ENCODE measurements around the gene ALDH1L1. TPM values are rescaled to one million over a fixed set of nuclear protein-coding genes. Genes with fewer than 3 reads are reported as not detected.

The ALDH1L1 gene
- total and polyA plus RNA-seq, 2 of the 4 experiments (the other 2 are of a cell fraction) = not detected

DNA sequence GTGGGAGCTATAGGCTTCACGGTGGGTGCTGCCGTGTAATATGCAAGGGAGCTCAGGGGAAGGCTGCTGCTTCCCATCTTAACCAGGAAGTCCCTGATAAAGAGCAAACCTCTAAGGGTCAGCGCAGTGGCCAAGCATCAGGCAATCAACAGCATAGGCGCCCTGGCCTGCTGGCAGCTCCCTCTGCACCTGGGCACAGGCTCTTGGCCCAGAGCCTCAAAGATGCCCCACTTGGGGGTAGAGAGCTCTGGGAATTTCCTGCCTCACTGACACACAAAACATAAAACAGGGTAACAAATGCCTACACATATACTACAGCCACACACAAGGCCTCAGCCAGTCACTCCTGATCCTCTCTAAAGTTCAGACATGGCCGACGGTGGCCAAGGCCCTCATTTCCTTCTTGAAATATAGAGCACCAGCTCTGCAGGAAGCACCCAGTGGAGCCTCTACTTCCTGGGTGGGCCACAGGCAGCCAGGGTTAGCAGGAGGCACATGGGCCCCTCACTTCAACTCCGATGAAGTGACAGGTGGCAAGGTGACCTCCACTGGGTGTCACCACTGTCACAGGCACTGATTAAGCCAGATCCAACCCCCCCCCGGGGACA lies 116.9 kb downstream of the ALDH1L1 start:
- no peak overlapping the region for H3K4me2 ChIP-seq (ENCODE audit: low read depth, low read length)
- no peak overlapping the region for H4K8ac ChIP-seq (ENCODE audit: low read depth in 2 of 2, low read length in 2 of 2)
- intact Hi-C loops (cut with micrococcal nuclease) (no loop called here), dilution Hi-C loops (cut with HindIII; ENCODE audit: low sequenced_read_pairs, unreplicated experiment) (no loop called here), in situ Hi-C loops (cut with MboI; ENCODE audit: low sequenced_read_pairs) (no loop called here)
- H4K20me1 ChIP-seq (ENCODE audit: insufficient read depth, low read length) = no peaks in the 10 kb centered on the region
- no peak overlapping the region for H3K18ac ChIP-seq (ENCODE audit: low read depth, low read length)
- H2AK9ac ChIP-seq (replicated peaks; ENCODE audit: low read depth, low read length, poor library complexity) = no peak overlapping the region
- H3K27ac ChIP-seq (ENCODE audit: insufficient read depth, low read length) = no peak overlapping the region
- ChIA-PET CTCF (no interaction called here), POLR2A (ENCODE audit: unreplicated experiment) (no interaction called here)
- H2BK15ac ChIP-seq (ENCODE audit: low read depth, low read length) = no peak overlapping the region
- BruUV-seq (replicated peaks) = no TSS peak
- H3K14ac ChIP-seq (replicated peaks; ENCODE audit: low read depth, low read length) = no peak overlapping the region
- TF ChIP-seq CEBPB (IDR thresholded peaks at IDR 0.05; ENCODE audit: low read depth, low read length) = no peak
- no peak for TF ChIP-seq BHLHE40 (IDR thresholded peaks at IDR 0.05; ENCODE audit: low read depth, low read length)
- TF ChIP-seq CHD1 (IDR thresholded peaks at IDR 0.05; ENCODE audit: low read depth, low read length) = no peak
- no peak for TF ChIP-seq POLR2A (IDR thresholded peaks at IDR 0.05; ENCODE audit: low read depth, low read length)
- no peak for TF ChIP-seq RFX5 (IDR thresholded peaks at IDR 0.05; ENCODE audit: low read depth, low read length)
- no peak for TF ChIP-seq MAFK (IDR thresholded peaks at IDR 0.05; ENCODE audit: low read depth, low read length)
- TF ChIP-seq SMC3 (IDR thresholded peaks at IDR 0.05; ENCODE audit: low read depth, low read length) = no peak
- TF ChIP-seq, protein P1, sequence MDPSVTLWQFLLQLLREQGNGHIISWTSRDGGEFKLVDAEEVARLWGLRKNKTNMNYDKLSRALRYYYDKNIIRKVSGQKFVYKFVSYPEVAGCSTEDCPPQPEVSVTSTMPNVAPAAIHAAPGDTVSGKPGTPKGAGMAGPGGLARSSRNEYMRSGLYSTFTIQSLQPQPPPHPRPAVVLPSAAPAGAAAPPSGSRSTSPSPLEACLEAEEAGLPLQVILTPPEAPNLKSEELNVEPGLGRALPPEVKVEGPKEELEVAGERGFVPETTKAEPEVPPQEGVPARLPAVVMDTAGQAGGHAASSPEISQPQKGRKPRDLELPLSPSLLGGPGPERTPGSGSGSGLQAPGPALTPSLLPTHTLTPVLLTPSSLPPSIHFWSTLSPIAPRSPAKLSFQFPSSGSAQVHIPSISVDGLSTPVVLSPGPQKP (IDR thresholded peaks at IDR 0.05; ENCODE audit: borderline replicate concordance, low read depth, low read length) = no peak
- TF ChIP-seq NFE2L2 (IDR thresholded peaks at IDR 0.05; ENCODE audit: low read depth, low read length) = no peak
- no peak for TF ChIP-seq FOS (IDR thresholded peaks at IDR 0.05; ENCODE audit: low read depth, low read length)
- TF ChIP-seq RCOR1 (IDR thresholded peaks at IDR 0.05; ENCODE audit: insufficient replicate concordance, low read length) = no peak
- TF ChIP-seq, protein P2, sequence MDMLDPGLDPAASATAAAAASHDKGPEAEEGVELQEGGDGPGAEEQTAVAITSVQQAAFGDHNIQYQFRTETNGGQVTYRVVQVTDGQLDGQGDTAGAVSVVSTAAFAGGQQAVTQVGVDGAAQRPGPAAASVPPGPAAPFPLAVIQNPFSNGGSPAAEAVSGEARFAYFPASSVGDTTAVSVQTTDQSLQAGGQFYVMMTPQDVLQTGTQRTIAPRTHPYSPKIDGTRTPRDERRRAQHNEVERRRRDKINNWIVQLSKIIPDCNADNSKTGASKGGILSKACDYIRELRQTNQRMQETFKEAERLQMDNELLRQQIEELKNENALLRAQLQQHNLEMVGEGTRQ (IDR thresholded peaks at IDR 0.05; ENCODE audit: low read depth, low read length) = no peak
- TF ChIP-seq MXI1 (IDR thresholded peaks at IDR 0.05; ENCODE audit: borderline replicate concordance, low read depth, low read length) = no peak
- TF ChIP-seq, protein P3, sequence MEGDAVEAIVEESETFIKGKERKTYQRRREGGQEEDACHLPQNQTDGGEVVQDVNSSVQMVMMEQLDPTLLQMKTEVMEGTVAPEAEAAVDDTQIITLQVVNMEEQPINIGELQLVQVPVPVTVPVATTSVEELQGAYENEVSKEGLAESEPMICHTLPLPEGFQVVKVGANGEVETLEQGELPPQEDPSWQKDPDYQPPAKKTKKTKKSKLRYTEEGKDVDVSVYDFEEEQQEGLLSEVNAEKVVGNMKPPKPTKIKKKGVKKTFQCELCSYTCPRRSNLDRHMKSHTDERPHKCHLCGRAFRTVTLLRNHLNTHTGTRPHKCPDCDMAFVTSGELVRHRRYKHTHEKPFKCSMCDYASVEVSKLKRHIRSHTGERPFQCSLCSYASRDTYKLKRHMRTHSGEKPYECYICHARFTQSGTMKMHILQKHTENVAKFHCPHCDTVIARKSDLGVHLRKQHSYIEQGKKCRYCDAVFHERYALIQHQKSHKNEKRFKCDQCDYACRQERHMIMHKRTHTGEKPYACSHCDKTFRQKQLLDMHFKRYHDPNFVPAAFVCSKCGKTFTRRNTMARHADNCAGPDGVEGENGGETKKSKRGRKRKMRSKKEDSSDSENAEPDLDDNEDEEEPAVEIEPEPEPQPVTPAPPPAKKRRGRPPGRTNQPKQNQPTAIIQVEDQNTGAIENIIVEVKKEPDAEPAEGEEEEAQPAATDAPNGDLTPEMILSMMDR (conservative IDR thresholded peaks at IDR 0.05; ENCODE audit: low read depth, low read length) = no peak
- no peak for TF ChIP-seq MAZ (IDR thresholded peaks at IDR 0.05; ENCODE audit: borderline replicate concordance, low read depth, low read length)
- TF ChIP-seq RAD21 (IDR thresholded peaks at IDR 0.05; ENCODE audit: low read length) = no peak
- H3K36me3 ChIP-seq (ENCODE audit: control insufficient read depth, insufficient read depth, low read length) = 0 out of 2 replicates have a peak, but pooled peaks cover 2% of the 10 kb centered on the region
- WGBS, 2 experiments (ENCODE audit: extremely low coverage in 2 of 2, insufficient read length in 1 of 2) = 87% methylated on average over 3 of the region's 8 CpGs; no CpG with 5 or more reads in 1 of the 2 experiments
- H3K9me1 ChIP-seq (ENCODE audit: insufficient read depth, low read length) = 0 out of 2 replicates have a peak, but pooled peaks cover 3% of the 10 kb centered on the region
- no peaks in the 10 kb centered on the region for H3K27me3 ChIP-seq (ENCODE audit: control insufficient read depth, insufficient read depth, low read length)
- no peak overlapping the region for H4K91ac ChIP-seq (ENCODE audit: insufficient read depth, low read depth, low read length)
- H4K5ac ChIP-seq (ENCODE audit: low read depth, low read length) = no peak overlapping the region
- ATAC-seq (ENCODE audit: low read depth) (no peak), DNase-seq (no peak)
- no peak overlapping the region for H2BK20ac ChIP-seq (ENCODE audit: low read depth, low read length)
- H3K4me1 ChIP-seq (ENCODE audit: control insufficient read depth, insufficient read depth, low read length) = no peaks in the 10 kb centered on the region
- no peak overlapping the region for H3K9ac ChIP-seq (ENCODE audit: low read depth, low read length)
- H3K23ac ChIP-seq (ENCODE audit: low read depth, low read length) = no peak overlapping the region
- no peak overlapping the region for H3K4ac ChIP-seq (ENCODE audit: low read depth, low read length)
- H2BK5ac ChIP-seq (ENCODE audit: low read depth, low read length, poor library complexity, severe bottlenecking) = no peak overlapping the region
- no peaks in the 10 kb centered on the region for H3K9me3 ChIP-seq (ENCODE audit: control insufficient read depth, insufficient read depth, low read length)
- no peak overlapping the region for H3K56ac ChIP-seq (ENCODE audit: extremely low read depth, insufficient read depth, low read length)
- no peak overlapping the region for H2AK5ac ChIP-seq (ENCODE audit: low read depth, low read length)
- no peak overlapping the region for H2BK120ac ChIP-seq (ENCODE audit: low read depth, low read length)
- no peak overlapping the region for H2AFZ ChIP-seq (replicated peaks; ENCODE audit: low read length, poor library complexity)
- H3K4me3 ChIP-seq (ENCODE audit: insufficient read depth, low read depth, low read length) = no peak overlapping the region
- 0 out of 4 replicates have a peak, but pooled peaks cover 0 to 1% of the 10 kb centered on the region in 2 experiments for H3K79me1 ChIP-seq (ENCODE audit: low read depth in 1 of 2, low read length in 2 of 2)
